ENCODE data around the gene BMI1.

The BMI1 gene

GRCh38 chr10:22315455-22316285 is 5.2 kb upstream of the BMI1 start:
- DNase-seq (ENCODE audit: extremely low read depth, low read depth): no peak
- no peak for TF ChIP-seq CTCF (IDR thresholded peaks at IDR 0.05; ENCODE audit: low read depth, low read length)

- DNase-seq (ENCODE audit: extremely low read depth, low read depth): peak; percentile 58
These were observed 4.4 kb upstream of the BMI1 start, which contains the start of gene COMMD3 for GRCh38 chr10:22316286-22317075. TSS of gene COMMD3 (plus strand) at chr10:22316388. CDS start at chr10:22316418, 30 bp downstream.

GRCh38 chr10:22317076-22317370 is 3.9 kb upstream of the BMI1 start:
- no peak for DNase-seq (ENCODE audit: extremely low read depth, low read depth)
- TF ChIP-seq CTCF (IDR thresholded peaks at IDR 0.05; ENCODE audit: low read depth, low read length): no peak

More at GRCh38 chr10:22316286-22317075, 4.4 kb upstream of the BMI1 start, which contains the start of gene COMMD3:
- TF ChIP-seq CTCF (IDR thresholded peaks at IDR 0.05; ENCODE audit: low read depth, low read length): no peak

GRCh38 chr10:22317771-22318565 is 2.9 kb upstream of the BMI1 start:
- no peak for TF ChIP-seq CTCF (IDR thresholded peaks at IDR 0.05; ENCODE audit: low read depth, low read length)
- DNase-seq (ENCODE audit: extremely low read depth, low read depth): no peak

- no peak for DNase-seq (ENCODE audit: extremely low read depth, low read depth)
- TF ChIP-seq CTCF (IDR thresholded peaks at IDR 0.05; ENCODE audit: low read depth, low read length): no peak
These were observed 2.1 kb upstream of the BMI1 start for GRCh38 chr10:22318772-22319171.

- DNase-seq (ENCODE audit: extremely low read depth, low read depth): no peak
- TF ChIP-seq CTCF (IDR thresholded peaks at IDR 0.05; ENCODE audit: low read depth, low read length): no peak
These were observed 1.3 kb upstream of the BMI1 start for GRCh38 chr10:22319547-22319979.

Data from AG09319 (cell line).